ENCODE measurements around the gene DPF1. TPM values are rescaled to one million over a fixed set of nuclear protein-coding genes. Genes with fewer than 3 reads are reported as not detected.
"Not testable (repeated sequence)": the region's sequence is repeated elsewhere in the genome, so short reads cannot be mapped to it uniquely, and the experiment has no call there.

DPF1 gene
- total RNA-seq, 2 donors from 2014 or later = not detected

GRCh38 chr19:38234615-38235014 is 10.6 kb upstream of the DPF1 start:
- Histone ChIP-seq H3K9me3 (no peaks in the 10 kb centered on the region), H3K27ac (no peak overlapping the region), H3K27me3 (peaks cover 6% of the 10 kb centered on the region), H3K36me3 (no peaks in the 10 kb centered on the region), H3K4me3 (no peak overlapping the region), H3K4me1 (no peaks in the 10 kb centered on the region), H3K9ac (ENCODE audit: low read depth in 2 of 2, low read length in 2 of 2) (no peak overlapping the region)
- intact Hi-C loops (cut with DNase I) = loop anchor here (2.0 to 5.0 kb wide), 2 partner anchors 100 to 332 kb away; partner anchors contain the start of gene CATSPERG
- no peak for TF ChIP-seq CTCF (IDR thresholded peaks at IDR 0.05)
- no peak for DNase-seq

GRCh38 chr19:38233740-38234251 is 9.8 kb upstream of the DPF1 start:
- H3K4me3 ChIP-seq = no peak overlapping the region
- intact Hi-C loops (cut with DNase I) = loop anchor here (2.0 kb wide), 1 partner anchor 101 kb away; the partner anchor contains the start of gene CATSPERG
- peak; percentile 85 for DNase-seq
- H3K9ac ChIP-seq (ENCODE audit: low read depth in 2 of 2, low read length in 2 of 2) = peak overlapping the region in 1 of 2 donors; percentile 12
- H3K4me1 ChIP-seq = peaks cover 5% of the 10 kb centered on the region
- peaks cover 12% of the 10 kb centered on the region for H3K27me3 ChIP-seq
- TF ChIP-seq CTCF (IDR thresholded peaks at IDR 0.05) = peak; percentile 77
- H3K36me3 ChIP-seq = no peaks in the 10 kb centered on the region
- H3K27ac ChIP-seq = no peak overlapping the region
- no peaks in the 10 kb centered on the region for H3K9me3 ChIP-seq

GRCh38 chr19:38231918-38232317 is 7.9 kb upstream of the DPF1 start:
- peaks cover 31% of the 10 kb centered on the region for H3K27me3 ChIP-seq
- intact Hi-C loops (cut with DNase I) = no loop called here

DNA sequence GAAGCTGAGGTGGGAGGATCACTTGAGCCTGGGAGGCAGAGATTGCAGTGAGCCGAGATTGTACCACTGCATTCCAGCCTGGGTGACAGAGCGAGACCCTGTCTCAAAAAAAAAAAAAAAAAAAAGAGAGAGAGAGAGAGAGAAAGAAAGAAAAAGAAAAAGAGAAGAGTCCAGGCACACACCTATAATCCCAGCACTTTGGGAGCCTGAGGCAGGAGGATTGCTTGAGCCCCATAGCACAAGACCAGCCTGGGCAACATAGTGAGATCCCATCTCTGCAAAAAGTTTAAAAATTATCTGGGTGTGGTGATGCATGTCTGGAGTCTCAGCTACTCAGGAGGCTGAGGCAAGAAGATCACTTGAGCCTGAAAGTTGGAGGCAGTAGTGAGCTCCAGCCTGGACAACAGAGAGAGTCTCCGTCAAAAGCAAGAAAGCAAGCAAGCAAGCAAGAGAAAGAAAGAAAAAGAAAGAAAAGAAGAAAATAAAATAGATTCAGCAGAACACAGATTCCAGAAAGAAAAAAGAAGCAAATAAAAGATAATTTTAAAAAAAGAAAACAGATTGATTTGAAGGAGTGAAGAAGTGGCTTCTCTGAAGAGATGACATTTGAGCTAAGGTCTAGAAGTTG is 6.6 kb upstream of the DPF1 start:
- peaks cover 33% of the 10 kb centered on the region for H3K27me3 ChIP-seq

More at GRCh38 chr19:38231918-38232317, 7.9 kb upstream of the DPF1 start:
- no peak for DNase-seq
- H3K36me3 ChIP-seq = no peaks in the 10 kb centered on the region
- H3K4me1 ChIP-seq = peaks cover 9% of the 10 kb centered on the region
- no peak overlapping the region for H3K9ac ChIP-seq (ENCODE audit: low read depth in 2 of 2, low read length in 2 of 2)
- H3K27ac ChIP-seq = no peak overlapping the region
- TF ChIP-seq CTCF (IDR thresholded peaks at IDR 0.05) = no peak
- no peaks in the 10 kb centered on the region for H3K9me3 ChIP-seq
- H3K4me3 ChIP-seq = no peak overlapping the region

DNA sequence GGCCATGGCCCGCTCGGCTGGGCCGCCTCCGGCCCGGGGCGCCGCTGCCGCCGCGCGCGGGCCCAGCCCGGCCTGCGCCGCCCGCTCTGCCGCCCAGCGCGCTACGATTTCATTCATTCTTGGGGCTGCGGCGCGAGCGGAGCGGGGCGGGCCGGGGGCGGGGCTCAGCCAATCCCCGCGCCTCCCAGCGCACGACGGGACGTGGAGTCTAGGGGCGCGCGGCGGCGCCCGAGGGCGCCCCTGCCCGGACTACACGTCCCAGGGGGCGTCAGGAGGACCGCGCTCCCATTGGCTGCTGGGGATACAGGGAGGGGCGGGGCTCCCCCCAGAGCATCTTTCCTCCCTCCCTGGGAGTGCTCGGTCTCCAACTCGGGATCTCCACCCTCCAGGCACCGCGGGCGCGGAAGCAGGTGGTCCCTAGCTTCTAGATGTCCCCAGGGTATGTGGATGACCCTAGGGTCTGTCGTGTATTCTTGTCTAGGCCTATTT is 5.6 kb upstream of the DPF1 start:
- H3K27ac ChIP-seq = no peak overlapping the region
- peaks cover 9% of the 10 kb centered on the region for H3K4me1 ChIP-seq
- H3K9ac ChIP-seq (ENCODE audit: low read depth in 2 of 2, low read length in 2 of 2) = no peak overlapping the region
- H3K27me3 ChIP-seq = peaks cover 42% of the 10 kb centered on the region
- no peak for TF ChIP-seq CTCF (IDR thresholded peaks at IDR 0.05)
- no peak for DNase-seq
- no peaks in the 10 kb centered on the region for H3K36me3 ChIP-seq
- H3K9me3 ChIP-seq = no peaks in the 10 kb centered on the region
- H3K4me3 ChIP-seq = no peak overlapping the region
- intact Hi-C loops (cut with DNase I) = no loop called here

More for the DNA sequence above, 6.6 kb upstream of the DPF1 start:
- H3K4me1 ChIP-seq; DNase-seq; H3K9me3 ChIP-seq; intact Hi-C loops (cut with DNase I); H3K4me3 ChIP-seq; H3K27ac ChIP-seq; H3K36me3 ChIP-seq; H3K9ac ChIP-seq (ENCODE audit: low read depth in 2 of 2, low read length in 2 of 2): not testable (repeated sequence)
